Measurements from ENCODE around the gene MAN2A2.

MAN2A2 gene

GRCh38 chr15:90955624-90956273 lies 52.6 kb downstream of the MAN2A2 start (continued):
- no peak for TF ChIP-seq POU6F1 (CRISPR knock-in tag; IDR thresholded peaks at IDR 0.05; ENCODE audit: borderline replicate concordance, low read depth)
- no peak for TF ChIP-seq ZNF565 (CRISPR knock-in tag; conservative IDR thresholded peaks at IDR 0.05; ENCODE audit: low read depth)
- no peak for TF ChIP-seq ZFP3 (CRISPR knock-in tag; IDR thresholded peaks at IDR 0.05)
- TF ChIP-seq BACH2 (CRISPR knock-in tag; IDR thresholded peaks at IDR 0.05; ENCODE audit: borderline replicate concordance): no peak

GRCh38 chr15:90956274-90957030 lies 53.4 kb downstream of the MAN2A2 start:
- peak; percentile 62 for ATAC-seq
- TF ChIP-seq BACH2 (CRISPR knock-in tag; IDR thresholded peaks at IDR 0.05; ENCODE audit: borderline replicate concordance): no peak
- no peak for TF ChIP-seq GLIS3 (CRISPR knock-in tag; IDR thresholded peaks at IDR 0.05)
- TF ChIP-seq TOX (CRISPR knock-in tag; IDR thresholded peaks at IDR 0.05; ENCODE audit: borderline replicate concordance): no peak
- no peak for TF ChIP-seq ZNF8 (CRISPR knock-in tag; IDR thresholded peaks at IDR 0.05)
- no peak for TF ChIP-seq ARNTL (CRISPR knock-in tag; IDR thresholded peaks at IDR 0.05; ENCODE audit: borderline replicate concordance, low read depth)
- no peak for TF ChIP-seq ZFP30 (CRISPR knock-in tag; IDR thresholded peaks at IDR 0.05)
- TF ChIP-seq ZFP3 (CRISPR knock-in tag; IDR thresholded peaks at IDR 0.05): no peak
- TF ChIP-seq PATZ1 (CRISPR knock-in tag; IDR thresholded peaks at IDR 0.05; ENCODE audit: borderline replicate concordance): no peak
- TF ChIP-seq RARB (CRISPR knock-in tag; IDR thresholded peaks at IDR 0.05): no peak
- TF ChIP-seq OSR1 (CRISPR knock-in tag; IDR thresholded peaks at IDR 0.05): no peak
- TF ChIP-seq ISL1 (CRISPR knock-in tag; IDR thresholded peaks at IDR 0.05): no peak
- no peak for TF ChIP-seq CSDC2 (CRISPR knock-in tag; IDR thresholded peaks at IDR 0.05)

- peak; percentile 18 for ATAC-seq
- TF ChIP-seq POU6F1 (CRISPR knock-in tag; IDR thresholded peaks at IDR 0.05; ENCODE audit: borderline replicate concordance, low read depth): no peak
- TF ChIP-seq ZFP30 (CRISPR knock-in tag; IDR thresholded peaks at IDR 0.05): no peak
- no peak for TF ChIP-seq PPARA (CRISPR knock-in tag; IDR thresholded peaks at IDR 0.05; ENCODE audit: borderline replicate concordance)
- no peak for TF ChIP-seq CSDC2 (CRISPR knock-in tag; IDR thresholded peaks at IDR 0.05)
- TF ChIP-seq TSHZ2 (CRISPR knock-in tag; IDR thresholded peaks at IDR 0.05): no peak
- TF ChIP-seq ZNF8 (CRISPR knock-in tag; IDR thresholded peaks at IDR 0.05): no peak
These were observed 54.1 kb downstream of the MAN2A2 start for GRCh38 chr15:90957031-90957790.

- ATAC-seq: no peak
- TF ChIP-seq ZNF70 (CRISPR knock-in tag; IDR thresholded peaks at IDR 0.05) (no peak), ZNF8 (CRISPR knock-in tag; IDR thresholded peaks at IDR 0.05) (no peak), OSR1 (CRISPR knock-in tag; IDR thresholded peaks at IDR 0.05) (no peak), ESRRG (CRISPR knock-in tag; IDR thresholded peaks at IDR 0.05) (no peak), ZFP3 (CRISPR knock-in tag; IDR thresholded peaks at IDR 0.05) (no peak), CSRNP3 (CRISPR knock-in tag; IDR thresholded peaks at IDR 0.05) (no peak), ISL1 (CRISPR knock-in tag; IDR thresholded peaks at IDR 0.05) (no peak), TCF4 (CRISPR knock-in tag; IDR thresholded peaks at IDR 0.05; ENCODE audit: borderline replicate concordance) (no peak), ZC3H10 (CRISPR knock-in tag; IDR thresholded peaks at IDR 0.05) (no peak), BACH2 (CRISPR knock-in tag; IDR thresholded peaks at IDR 0.05; ENCODE audit: borderline replicate concordance) (no peak), TSHZ2 (CRISPR knock-in tag; IDR thresholded peaks at IDR 0.05) (no peak), RARB (CRISPR knock-in tag; IDR thresholded peaks at IDR 0.05) (no peak)
These were observed 54.7 kb downstream of the MAN2A2 start for GRCh38 chr15:90957791-90958190.

All from SK-N-SH treated with all-trans-retinoic acid at 6 μM for 48 hours (cell line).